Type B pancreatic cell (in vitro differentiated cells): ENCODE measurements around the gene SDK1. TPM values are rescaled to one million over a fixed set of nuclear protein-coding genes. Genes with fewer than 3 reads are reported as not detected.
A peak's percentile ranks its signal among the peaks of the same experiment; 100 is the strongest.
"Not testable (repeated sequence)": the region's sequence is repeated elsewhere in the genome, so short reads cannot be mapped to it uniquely, and the experiment has no call there.

Source experiments
- DNase-seq: peaks from one replicate; pipeline ENCODE4 v3.0.0; 2021; ENCODE audit warnings: mixed read lengths; ENCODE audit not compliant: unreplicated experiment; ENCODE audit errors: extremely low spot score
- H3K27ac Mint-ChIP-seq: 2 replicates; pipeline ENCODE4 v1.8.0; 2021; ENCODE audit warnings: mild to moderate bottlenecking, mixed read lengths
- H3K27me3 Mint-ChIP-seq: 2 replicates; pipeline ENCODE4 v1.8.0; 2021; ENCODE audit warnings: mixed read lengths
- H3K36me3 Mint-ChIP-seq: 2 replicates; pipeline ENCODE4 v1.8.0; 2021; ENCODE audit warnings: mixed read lengths
- H3K4me1 Mint-ChIP-seq: one replicate; pipeline ENCODE4 v1.8.0; 2021; ENCODE audit warnings: mixed read lengths; ENCODE audit not compliant: unreplicated experiment
- H3K4me3 Mint-ChIP-seq: 2 replicates; pipeline ENCODE4 v1.8.0; 2021; ENCODE audit warnings: mild to moderate bottlenecking, mixed read lengths
- H3K9me3 Mint-ChIP-seq: 2 replicates; pipeline ENCODE4 v1.8.0; 2021; ENCODE audit warnings: mixed read lengths
- CTCF ChIP-seq: fragments of 200-600 bp; sonication (generic); conservative IDR thresholded peaks from 2 replicates; pipeline ENCODE4 v1.5.0; 2021; ENCODE audit warnings: antibody characterized with exemption, mild to moderate bottlenecking
- total RNA-seq: library from RNA; stranded (reverse); gene quantifications from 2 replicates; pipeline ENCODE4 v1.2.1, GENCODE V29; 2021; ENCODE audit warnings: low replicate concordance

Gene SDK1
- total RNA-seq, 1 donor from 2014 or later: 26.1 TPM

- Mint-ChIP-seq H3K27me3 (no peaks in the 10 kb centered on the region), H3K4me1 (no peaks in the 10 kb centered on the region), H3K9me3 (no peaks in the 10 kb centered on the region), H3K4me3 (no peak overlapping the region), H3K27ac (no peak overlapping the region), H3K36me3 (no peaks in the 10 kb centered on the region)
- TF ChIP-seq CTCF: no peak
- no peak for DNase-seq
Measured at GRCh38 chr7:4257146-4258111, 956.4 kb downstream of the SDK1 start.

- H3K27ac Mint-ChIP-seq, H3K36me3 Mint-ChIP-seq, H3K4me3 Mint-ChIP-seq, H3K9me3 Mint-ChIP-seq, H3K4me1 Mint-ChIP-seq, H3K27me3 Mint-ChIP-seq, DNase-seq: not testable (repeated sequence)
Measured at GRCh38 chr7:4260116-4260515, 959.1 kb downstream of the SDK1 start.

GRCh38 chr7:4260867-4261600 lies 960.0 kb downstream of the SDK1 start:
- Mint-ChIP-seq H3K9me3 (no peaks in the 10 kb centered on the region), H3K4me1 (no peaks in the 10 kb centered on the region), H3K4me3 (no peak overlapping the region), H3K36me3 (peaks cover 4% of the 10 kb centered on the region), H3K27ac (no peak overlapping the region), H3K27me3 (peaks cover 3% of the 10 kb centered on the region)
- DNase-seq: no peak
- TF ChIP-seq CTCF: no peak

GRCh38 chr7:4261601-4261960 lies 960.5 kb downstream of the SDK1 start:
- Mint-ChIP-seq H3K9me3 (no peaks in the 10 kb centered on the region), H3K27me3 (peaks cover 3% of the 10 kb centered on the region), H3K36me3 (peaks cover 4% of the 10 kb centered on the region), H3K4me3 (no peak overlapping the region), H3K4me1 (no peaks in the 10 kb centered on the region), H3K27ac (no peak overlapping the region)
- no peak for TF ChIP-seq CTCF
- no peak for DNase-seq

GRCh38 chr7:4264206-4264605 lies 963.2 kb downstream of the SDK1 start:
- H3K27me3 Mint-ChIP-seq, H3K36me3 Mint-ChIP-seq, H3K4me3 Mint-ChIP-seq, H3K4me1 Mint-ChIP-seq, DNase-seq, H3K9me3 Mint-ChIP-seq, H3K27ac Mint-ChIP-seq: not testable (repeated sequence)

GRCh38 chr7:4265066-4265465 lies 964.0 kb downstream of the SDK1 start:
- no peak for TF ChIP-seq CTCF
- peak; percentile 62 for DNase-seq
- Mint-ChIP-seq H3K4me1 (no peaks in the 10 kb centered on the region), H3K36me3 (peaks cover 4% of the 10 kb centered on the region), H3K4me3 (no peak overlapping the region), H3K27ac (no peak overlapping the region), H3K27me3 (peaks cover 3% of the 10 kb centered on the region), H3K9me3 (no peaks in the 10 kb centered on the region)
